ENCODE measurements around the gene SAG. TPM values are rescaled to one million over a fixed set of nuclear protein-coding genes. Genes with fewer than 3 reads are reported as not detected.

Gene SAG
- total and polyA plus RNA-seq, 10 of the 15 experiments (the other 5 are each of a cell fraction or from before 2014, with no cell fraction given) = 0.06 to 0.47 TPM; not detected in 8

DNA sequence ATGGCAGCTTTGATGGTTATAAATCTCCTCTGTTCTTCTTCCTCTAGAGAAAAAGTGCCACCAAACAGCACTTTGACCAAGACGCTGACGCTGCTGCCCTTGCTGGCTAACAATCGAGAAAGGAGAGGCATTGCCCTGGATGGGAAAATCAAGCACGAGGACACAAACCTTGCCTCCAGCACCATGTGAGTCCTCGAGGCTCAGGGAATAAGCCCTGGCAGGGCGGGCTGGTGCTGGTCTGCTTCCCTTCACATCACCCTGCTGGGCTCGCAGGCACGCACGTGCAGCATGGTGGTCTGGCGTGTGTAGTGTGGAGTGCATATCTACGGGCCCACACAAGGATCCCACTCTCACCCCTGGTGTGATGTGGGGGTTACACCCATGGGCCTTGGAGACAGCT, 27.3 kb downstream of the SAG start:
- Histone ChIP-seq H3K9me3 (replicated peaks; ENCODE audit: control insufficient read depth, insufficient read depth, low read length) (no peaks in the 10 kb centered on the region), H2AFZ (ENCODE audit: control insufficient read depth, low read depth, low read length) (no peak overlapping the region), H3K9ac (ENCODE audit: control insufficient read depth, insufficient read depth, low read length) (no peak overlapping the region), H4K20me1 (ENCODE audit: control insufficient read depth, insufficient read depth) (no peaks in the 10 kb centered on the region), H3K27ac (ENCODE audit: control insufficient read depth, insufficient read depth) (no peak overlapping the region), H3K79me2 (ENCODE audit: control insufficient read depth, insufficient read depth, low read length) (no peaks in the 10 kb centered on the region), H3K36me3 (ENCODE audit: control insufficient read depth in 2 of 2, insufficient read depth in 2 of 2, low read length in 1 of 2) (no peaks in the 10 kb centered on the region), H3K4me3 (no peak overlapping the region), H3K4me2 (ENCODE audit: control insufficient read depth, insufficient read depth) (no peak overlapping the region), H3K27me3 (replicated peaks in 1 of 2; ENCODE audit: control insufficient read depth in 2 of 2, insufficient read depth in 2 of 2, low read length in 1 of 2) (no peaks in the 10 kb centered on the region), H3K4me1 (ENCODE audit: control insufficient read depth, insufficient read depth, low read length) (peaks cover 18% of the 10 kb centered on the region)
- intact Hi-C loops (cut with micrococcal nuclease; ENCODE audit: unreplicated experiment) (no loop called here), in situ Hi-C loops (cut with MboI) (no loop called here)
- ATAC-seq = no peak
- ChIA-PET SMC1A (ENCODE audit: uncharacterized antibody, unreplicated experiment) (no interaction called here), CTCF (interaction anchor here (0.7 to 1.2 kb wide), 2 partner anchors 14 to 740 kb away, joined by 3 read pairs; no protein-coding TSS in a partner anchor), RAD21 (ENCODE audit: unreplicated experiment) (no interaction called here), POLR2A (no interaction called here)
- no peak for DNase-seq (ENCODE audit: low read depth, low spot score)
- 87% methylated on average over 11 of the region's 11 CpGs for WGBS (ENCODE audit: insufficient coverage, insufficient replicate concordance, low lambda C conversion rate, missing lambda C conversion rate)
- no peak for FAIRE-seq
- no TSS peak for BruUV-seq (replicated peaks)
- TF ChIP-seq, protein P1, sequence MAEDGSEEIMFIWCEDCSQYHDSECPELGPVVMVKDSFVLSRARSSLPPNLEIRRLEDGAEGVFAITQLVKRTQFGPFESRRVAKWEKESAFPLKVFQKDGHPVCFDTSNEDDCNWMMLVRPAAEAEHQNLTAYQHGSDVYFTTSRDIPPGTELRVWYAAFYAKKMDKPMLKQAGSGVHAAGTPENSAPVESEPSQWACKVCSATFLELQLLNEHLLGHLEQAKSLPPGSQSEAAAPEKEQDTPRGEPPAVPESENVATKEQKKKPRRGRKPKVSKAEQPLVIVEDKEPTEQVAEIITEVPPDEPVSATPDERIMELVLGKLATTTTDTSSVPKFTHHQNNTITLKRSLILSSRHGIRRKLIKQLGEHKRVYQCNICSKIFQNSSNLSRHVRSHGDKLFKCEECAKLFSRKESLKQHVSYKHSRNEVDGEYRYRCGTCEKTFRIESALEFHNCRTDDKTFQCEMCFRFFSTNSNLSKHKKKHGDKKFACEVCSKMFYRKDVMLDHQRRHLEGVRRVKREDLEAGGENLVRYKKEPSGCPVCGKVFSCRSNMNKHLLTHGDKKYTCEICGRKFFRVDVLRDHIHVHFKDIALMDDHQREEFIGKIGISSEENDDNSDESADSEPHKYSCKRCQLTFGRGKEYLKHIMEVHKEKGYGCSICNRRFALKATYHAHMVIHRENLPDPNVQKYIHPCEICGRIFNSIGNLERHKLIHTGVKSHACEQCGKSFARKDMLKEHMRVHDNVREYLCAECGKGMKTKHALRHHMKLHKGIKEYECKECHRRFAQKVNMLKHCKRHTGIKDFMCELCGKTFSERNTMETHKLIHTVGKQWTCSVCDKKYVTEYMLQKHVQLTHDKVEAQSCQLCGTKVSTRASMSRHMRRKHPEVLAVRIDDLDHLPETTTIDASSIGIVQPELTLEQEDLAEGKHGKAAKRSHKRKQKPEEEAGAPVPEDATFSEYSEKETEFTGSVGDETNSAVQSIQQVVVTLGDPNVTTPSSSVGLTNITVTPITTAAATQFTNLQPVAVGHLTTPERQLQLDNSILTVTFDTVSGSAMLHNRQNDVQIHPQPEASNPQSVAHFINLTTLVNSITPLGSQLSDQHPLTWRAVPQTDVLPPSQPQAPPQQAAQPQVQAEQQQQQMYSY (CRISPR knock-in tag; IDR thresholded peaks at IDR 0.05) = no peak
- TF ChIP-seq SMAD5 (IDR thresholded peaks at IDR 0.05; ENCODE audit: low read depth) = no peak
- no peak for TF ChIP-seq ATF7 (IDR thresholded peaks at IDR 0.05; ENCODE audit: low read depth)
- TF ChIP-seq EED (IDR thresholded peaks at IDR 0.05; ENCODE audit: low read depth) = no peak
- no peak for TF ChIP-seq MXI1 (IDR thresholded peaks at IDR 0.05; ENCODE audit: low read depth, low read length)
- TF ChIP-seq, protein P2, sequence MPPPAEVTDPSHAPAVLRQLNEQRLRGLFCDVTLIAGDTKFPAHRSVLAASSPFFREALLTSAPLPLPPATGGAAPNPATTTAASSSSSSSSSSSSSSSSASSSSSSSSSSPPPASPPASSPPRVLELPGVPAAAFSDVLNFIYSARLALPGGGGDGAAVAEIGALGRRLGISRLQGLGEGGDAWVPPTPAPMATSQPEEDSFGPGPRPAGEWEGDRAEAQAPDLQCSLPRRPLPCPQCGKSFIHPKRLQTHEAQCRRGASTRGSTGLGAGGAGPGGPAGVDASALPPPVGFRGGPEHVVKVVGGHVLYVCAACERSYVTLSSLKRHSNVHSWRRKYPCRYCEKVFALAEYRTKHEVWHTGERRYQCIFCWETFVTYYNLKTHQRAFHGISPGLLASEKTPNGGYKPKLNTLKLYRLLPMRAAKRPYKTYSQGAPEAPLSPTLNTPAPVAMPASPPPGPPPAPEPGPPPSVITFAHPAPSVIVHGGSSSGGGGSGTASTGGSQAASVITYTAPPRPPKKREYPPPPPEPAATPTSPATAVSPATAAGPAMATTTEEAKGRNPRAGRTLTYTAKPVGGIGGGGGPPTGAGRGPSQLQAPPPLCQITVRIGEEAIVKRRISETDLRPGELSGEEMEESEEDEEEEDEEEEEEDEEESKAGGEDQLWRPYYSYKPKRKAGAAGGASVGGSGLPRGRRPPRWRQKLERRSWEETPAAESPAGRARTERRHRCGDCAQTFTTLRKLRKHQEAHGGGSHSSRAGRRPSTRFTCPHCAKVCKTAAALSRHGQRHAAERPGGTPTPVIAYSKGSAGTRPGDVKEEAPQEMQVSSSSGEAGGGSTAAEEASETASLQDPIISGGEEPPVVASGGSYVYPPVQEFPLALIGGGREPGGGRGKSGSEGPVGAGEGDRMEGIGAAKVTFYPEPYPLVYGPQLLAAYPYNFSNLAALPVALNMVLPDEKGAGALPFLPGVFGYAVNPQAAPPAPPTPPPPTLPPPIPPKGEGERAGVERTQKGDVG (CRISPR knock-in tag; IDR thresholded peaks at IDR 0.05) = no peak
- TF ChIP-seq NFYB (IDR thresholded peaks at IDR 0.05; ENCODE audit: insufficient read depth, low read depth, low read length) = no peak
- TF ChIP-seq NR2C2 (IDR thresholded peaks at IDR 0.05; ENCODE audit: borderline replicate concordance, control insufficient read depth, insufficient read length, low read depth) = no peak
- TF ChIP-seq LARP7 (IDR thresholded peaks at IDR 0.05) = no peak
- TF ChIP-seq RAD21 (IDR thresholded peaks at IDR 0.05; ENCODE audit: insufficient read depth, low read depth, low read length) = no peak
- no peak for TF ChIP-seq BMI1 (IDR thresholded peaks at IDR 0.05; ENCODE audit: borderline replicate concordance)
- TF ChIP-seq MEF2B (IDR thresholded peaks at IDR 0.05; ENCODE audit: partially characterized antibody, poor library complexity, severe bottlenecking) = no peak
- TF ChIP-seq, protein P3, sequence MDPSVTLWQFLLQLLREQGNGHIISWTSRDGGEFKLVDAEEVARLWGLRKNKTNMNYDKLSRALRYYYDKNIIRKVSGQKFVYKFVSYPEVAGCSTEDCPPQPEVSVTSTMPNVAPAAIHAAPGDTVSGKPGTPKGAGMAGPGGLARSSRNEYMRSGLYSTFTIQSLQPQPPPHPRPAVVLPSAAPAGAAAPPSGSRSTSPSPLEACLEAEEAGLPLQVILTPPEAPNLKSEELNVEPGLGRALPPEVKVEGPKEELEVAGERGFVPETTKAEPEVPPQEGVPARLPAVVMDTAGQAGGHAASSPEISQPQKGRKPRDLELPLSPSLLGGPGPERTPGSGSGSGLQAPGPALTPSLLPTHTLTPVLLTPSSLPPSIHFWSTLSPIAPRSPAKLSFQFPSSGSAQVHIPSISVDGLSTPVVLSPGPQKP (IDR thresholded peaks at IDR 0.05; ENCODE audit: low read depth, low read length) = no peak
- TF ChIP-seq TARDBP (IDR thresholded peaks at IDR 0.05; ENCODE audit: borderline replicate concordance) = no peak
- TF ChIP-seq KAT2A (conservative IDR thresholded peaks at IDR 0.05; ENCODE audit: control insufficient read depth, low read depth, low read length) = no peak
